HG03196 (cell line): ENCODE measurements around the gene PI16.
"Not testable (repeated sequence)": the region's sequence is repeated elsewhere in the genome, so short reads cannot be mapped to it uniquely, and the experiment has no call there.

Experiments used
- ATAC-seq: cut with Tn5 transposase; IDR thresholded peaks from one replicate; pipeline ENCODE4 v1.9.1; 2021; ENCODE audit not compliant: unreplicated experiment

Gene PI16

DNA sequence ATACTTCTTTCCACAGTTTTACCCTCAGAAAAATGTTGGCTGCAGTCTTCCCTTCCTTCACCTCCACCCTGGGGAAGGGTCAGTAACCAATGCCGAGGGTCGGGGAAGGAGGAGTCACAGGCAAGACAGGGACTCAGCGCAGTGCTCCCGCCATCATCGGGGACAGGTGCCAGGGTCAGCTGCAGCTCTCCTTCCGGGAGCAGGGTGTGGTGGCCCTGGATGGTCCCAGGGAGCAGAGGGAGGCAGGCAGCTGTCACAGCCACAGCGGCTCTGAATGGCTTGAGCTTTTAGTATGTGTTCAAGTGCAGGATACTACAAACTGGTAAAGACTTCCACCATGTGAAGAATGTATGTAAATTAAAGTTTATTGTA is 26.0 kb upstream of the PI16 start:
- no peak for ATAC-seq

DNA sequence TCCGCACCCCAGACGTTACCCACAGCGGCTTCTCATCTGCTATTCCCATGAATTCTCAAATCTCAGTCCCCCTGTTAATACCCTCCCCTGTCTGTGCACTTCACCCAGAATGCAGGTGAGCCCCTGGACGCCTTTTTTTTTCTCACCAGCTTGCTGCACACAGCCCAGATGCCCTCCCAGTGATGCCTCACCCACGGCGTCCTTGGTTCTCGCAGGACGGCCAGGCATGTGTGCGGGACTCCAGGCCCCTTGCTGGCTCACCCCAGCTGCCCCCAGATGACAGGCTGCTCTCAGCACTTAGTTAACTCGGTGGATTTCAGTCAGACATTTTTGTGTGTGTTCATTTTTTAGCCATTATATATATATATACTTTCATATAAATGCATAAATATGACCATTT is 25.4 kb upstream of the PI16 start:
- no peak for ATAC-seq

DNA sequence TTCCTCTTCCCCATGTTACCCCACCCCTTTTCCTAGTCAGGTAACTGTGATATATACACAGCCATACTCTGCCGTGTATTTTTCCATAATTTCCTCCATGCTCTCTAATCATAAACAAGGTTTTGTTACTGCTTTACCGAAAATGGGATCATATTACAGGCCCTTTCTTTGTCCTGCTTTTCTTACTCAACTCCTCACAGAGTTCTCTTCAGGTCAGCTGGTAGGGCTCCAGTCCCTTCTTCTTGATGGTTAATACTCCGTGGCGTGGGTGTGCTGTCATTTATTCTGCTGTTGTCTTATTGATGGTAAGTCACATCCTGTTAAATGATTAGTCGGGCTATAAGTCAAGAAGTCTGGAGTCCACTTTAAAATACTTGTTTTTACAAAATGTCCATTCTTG is 24.9 kb upstream of the PI16 start:
- no peak for ATAC-seq

DNA sequence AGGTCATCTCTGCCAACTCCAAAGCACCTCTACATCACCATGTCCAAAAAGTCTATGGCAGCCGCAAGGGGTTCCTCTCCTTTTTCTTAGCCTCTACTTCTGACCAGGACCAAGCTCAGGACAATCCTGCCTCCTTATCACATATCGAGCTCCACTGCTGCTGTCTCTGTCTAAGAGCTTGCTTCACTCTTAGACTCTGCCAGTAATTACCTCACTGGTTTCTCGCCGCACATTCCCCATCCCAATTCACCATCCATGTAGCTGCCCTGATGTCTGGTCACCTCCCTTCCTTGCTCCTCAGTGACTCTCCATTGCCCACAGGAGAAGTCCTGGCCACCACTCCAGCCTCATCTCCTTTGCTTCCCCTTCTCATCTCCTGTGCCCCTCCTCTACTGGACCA is 24.1 kb upstream of the PI16 start:
- ATAC-seq, result no peak

DNA sequence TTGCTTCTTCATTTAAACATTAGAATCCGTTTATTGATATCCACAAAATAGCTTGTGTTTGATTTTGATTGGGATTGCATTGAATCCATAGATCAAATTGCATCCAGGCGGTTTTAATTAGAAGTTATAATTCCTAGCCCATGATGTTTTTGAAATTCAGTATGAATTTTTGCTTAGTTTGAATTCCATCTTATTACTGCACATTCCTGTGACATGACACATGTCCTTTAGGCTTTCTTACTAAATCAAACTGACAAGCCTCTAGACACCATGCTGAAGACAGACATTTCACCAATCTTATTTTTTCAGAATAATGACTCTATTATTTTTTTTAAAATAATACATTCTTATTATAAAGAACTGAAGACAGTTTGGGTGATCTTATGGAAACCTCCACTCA is 21.4 kb upstream of the PI16 start:
- ATAC-seq, result no peak

DNA sequence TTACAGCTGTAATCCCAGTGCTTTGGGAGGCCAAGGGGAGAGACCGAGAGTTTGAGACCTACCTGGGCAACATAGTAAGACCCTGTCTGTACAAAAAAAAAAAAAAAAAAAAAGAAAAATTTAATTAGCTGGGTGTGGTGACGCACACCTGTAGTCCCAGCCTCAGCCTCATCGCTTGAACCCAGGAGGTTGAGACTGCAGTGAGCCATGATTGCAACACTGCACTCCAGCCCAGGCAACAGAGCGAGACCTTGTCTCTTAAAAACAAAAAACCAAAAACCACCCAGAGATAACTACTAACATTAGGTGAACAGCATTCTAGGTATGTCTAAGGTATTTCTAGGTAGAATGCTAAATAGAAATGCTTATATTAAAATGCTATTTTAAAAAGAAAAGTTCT is 21.0 kb upstream of the PI16 start:
- ATAC-seq, result no peak

DNA sequence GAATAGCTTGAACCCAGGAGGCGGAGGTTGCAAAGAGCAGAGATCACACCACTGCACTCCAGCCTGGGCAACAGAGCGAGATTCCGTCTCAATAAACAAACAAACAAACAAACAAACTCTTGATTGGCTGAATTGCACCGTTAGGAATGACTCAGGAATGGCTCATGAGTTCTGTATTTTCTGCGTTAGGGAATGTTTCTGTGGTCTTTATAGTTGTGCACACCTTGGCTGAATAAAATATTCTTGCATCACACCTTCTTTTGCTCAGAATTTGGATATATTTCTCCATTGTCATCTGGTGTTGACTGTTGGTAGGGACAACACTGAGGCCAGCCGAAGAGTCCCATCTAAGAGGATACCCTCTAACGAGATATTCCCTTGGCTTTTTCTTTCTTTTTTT is 19.6 kb upstream of the PI16 start:
- ATAC-seq, result no peak

DNA sequence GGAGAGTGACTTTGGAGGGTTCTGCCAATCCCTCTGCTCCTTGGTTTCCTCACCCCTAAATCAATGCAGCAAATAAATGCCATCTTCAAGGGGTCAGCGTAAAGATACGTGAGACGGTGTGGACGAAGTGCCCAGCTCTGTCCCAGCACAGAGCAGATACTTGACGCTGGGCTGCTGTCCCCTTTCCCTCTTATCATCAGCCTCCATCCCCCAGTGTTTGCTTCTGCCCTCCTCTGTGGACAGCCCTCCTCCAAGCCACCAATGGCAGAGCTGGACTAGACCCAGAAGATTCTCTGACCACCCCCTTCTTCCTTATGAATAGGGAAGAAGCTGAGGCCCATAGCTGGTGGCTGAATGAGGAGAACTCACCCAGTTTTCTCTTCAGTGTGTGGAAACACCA is 17.7 kb upstream of the PI16 start:
- no peak for ATAC-seq

DNA sequence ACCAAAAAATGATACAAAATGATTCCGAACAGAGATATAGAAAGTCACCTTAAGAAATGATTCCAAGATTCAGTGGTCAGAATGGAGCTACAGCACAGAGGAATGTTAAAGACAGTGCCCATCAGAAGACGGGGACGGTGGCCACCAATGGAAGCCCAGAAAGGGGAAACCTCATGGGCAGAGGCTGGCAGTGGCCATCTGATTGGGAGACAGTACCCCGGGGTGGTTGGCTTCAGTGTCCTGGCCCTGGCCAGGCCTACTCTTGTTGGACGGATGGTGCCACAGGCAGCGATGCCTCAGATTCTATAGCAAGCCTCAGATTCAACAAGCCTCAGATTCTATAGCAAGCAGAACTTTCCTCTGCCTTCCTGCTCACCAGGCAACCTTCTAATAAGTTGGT is 16.6 kb upstream of the PI16 start:
- ATAC-seq, result no peak

DNA sequence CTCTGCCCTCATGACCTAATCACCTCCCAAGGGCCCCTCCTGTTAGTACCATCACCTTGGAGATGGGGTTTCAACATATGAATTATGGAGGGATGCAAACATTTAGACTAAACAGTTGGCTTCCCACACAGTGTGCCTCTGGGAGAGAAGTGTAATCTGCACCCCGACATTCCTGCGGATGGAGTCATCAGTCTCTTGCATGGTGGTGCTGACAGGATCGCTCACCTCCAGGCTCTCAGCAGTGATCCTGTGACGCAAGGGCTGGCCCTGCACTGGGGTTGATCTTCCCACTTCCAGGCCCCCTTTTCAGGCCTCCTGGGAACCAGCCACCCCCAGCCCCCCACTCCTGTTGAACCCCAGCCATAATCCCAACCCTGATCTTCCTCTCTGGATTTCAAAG is 16.0 kb upstream of the PI16 start:
- ATAC-seq, result no peak

DNA sequence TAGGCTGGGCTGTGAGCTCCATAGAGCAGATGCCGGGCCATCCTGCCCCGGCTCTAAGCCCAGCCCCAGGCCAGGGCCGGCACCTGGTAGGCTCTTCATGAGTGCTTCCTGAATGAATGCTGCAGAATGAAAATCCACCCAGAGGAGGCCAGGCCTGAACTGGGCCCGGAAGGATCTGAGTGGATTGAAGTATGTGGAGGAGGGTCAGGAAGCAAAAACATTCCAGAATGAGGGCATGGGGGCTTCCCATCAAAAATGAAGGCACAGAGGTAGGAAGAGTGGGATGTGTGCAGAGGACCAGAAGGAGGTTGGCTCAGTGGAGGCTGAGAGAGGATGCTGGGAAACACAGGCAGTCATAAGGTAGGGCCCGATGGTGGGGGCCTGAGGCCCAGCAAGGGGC is 15.5 kb upstream of the PI16 start:
- ATAC-seq, result not testable (repeated sequence)

DNA sequence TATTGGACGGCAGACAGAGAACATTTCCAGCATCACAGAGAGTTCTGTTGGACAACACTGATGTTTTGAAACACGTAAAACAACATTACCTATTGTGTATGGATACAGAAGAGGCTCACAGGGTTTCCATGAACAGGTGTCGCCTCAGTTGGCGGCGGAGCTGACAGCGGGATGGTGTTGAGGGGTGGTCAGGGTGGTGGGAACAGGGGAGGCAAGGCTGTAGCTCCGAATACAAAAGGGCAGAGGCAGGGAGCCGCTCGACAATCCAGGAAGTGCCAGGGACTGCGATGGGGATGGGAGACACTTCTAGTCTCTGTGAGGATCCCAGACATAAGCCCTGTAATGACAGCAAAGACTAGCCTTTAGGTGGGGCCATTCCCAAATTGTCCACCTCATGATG is 14.5 kb upstream of the PI16 start:
- ATAC-seq, result no peak

DNA sequence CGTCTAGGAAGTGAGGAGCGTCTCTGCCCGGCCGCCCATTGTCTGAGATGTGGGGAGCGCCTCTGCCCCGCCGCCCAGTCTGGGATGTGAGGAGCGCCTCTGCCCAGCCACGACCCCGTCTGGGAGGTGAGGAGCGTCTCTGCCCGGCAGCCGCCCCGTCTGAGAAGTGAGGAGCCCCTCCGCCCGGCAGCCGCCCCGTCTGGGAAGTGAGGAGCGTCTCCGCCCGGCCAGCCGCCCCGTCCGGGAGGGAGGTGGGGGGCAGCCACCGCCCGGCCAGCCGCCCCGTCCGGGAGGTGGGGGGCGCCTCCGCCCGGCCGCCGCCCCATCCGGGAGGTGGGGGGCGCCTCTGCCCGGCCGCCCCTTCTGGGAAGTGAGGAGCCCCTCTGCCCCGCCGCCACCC is 13.0 kb upstream of the PI16 start:
- not testable (repeated sequence) for ATAC-seq

DNA sequence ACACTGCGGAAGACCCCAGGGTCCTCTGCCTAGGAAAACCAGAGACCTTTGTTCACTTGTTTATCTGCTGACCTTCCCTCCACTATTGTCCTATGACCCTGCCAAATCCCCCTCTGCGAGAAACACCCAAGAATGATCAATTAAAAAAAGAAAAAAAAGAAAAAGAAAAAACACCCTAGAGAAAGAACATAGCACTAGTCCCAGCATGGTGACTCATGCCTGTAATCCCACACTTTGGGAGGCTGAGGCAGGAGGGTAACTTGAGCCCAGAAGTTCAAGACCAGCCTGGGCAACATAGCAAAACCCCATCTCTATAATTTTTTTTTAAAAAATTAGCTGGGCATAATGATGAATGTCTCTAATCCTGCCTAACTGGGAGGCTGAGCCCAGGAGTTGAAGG is 12.2 kb upstream of the PI16 start:
- not testable (repeated sequence) for ATAC-seq

DNA sequence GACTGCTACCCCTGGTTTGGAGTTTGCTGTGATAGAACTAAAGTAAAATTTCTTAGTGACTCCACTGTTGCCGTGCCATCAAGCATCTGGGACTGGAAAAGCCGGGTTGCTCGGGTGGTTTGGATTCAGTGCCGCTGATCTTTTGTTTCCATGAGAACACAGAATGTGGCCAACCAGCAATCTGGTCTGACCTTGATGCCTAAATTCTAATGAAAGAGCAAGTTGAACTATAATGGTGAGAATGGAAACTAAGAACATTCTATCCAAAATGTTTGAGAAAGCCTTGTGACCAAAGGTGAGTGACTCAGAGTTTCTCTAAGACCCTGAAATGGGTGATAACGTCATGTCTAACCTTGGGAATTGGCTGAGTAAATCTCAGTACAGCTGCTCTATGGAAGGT is 9.9 kb upstream of the PI16 start:
- ATAC-seq, result no peak

DNA sequence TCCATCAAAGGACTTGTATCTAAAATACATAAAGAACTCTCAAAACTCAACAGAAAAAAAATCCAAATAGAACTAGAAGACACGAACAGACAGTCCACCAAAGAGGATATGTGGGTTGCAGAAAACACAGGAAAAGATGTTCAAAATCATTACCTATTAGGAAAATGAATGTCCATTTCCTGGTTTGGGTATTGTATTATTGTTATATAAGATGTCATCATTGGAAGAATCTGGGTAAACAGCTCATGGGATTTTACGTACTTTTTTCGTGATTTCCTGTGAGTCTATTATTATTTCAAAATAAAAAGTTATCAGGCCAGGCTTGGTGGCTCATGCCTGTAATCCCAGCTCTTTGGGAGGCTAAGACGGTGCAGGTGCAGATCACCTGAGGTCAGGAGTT is 9.2 kb upstream of the PI16 start:
- no peak for ATAC-seq

DNA sequence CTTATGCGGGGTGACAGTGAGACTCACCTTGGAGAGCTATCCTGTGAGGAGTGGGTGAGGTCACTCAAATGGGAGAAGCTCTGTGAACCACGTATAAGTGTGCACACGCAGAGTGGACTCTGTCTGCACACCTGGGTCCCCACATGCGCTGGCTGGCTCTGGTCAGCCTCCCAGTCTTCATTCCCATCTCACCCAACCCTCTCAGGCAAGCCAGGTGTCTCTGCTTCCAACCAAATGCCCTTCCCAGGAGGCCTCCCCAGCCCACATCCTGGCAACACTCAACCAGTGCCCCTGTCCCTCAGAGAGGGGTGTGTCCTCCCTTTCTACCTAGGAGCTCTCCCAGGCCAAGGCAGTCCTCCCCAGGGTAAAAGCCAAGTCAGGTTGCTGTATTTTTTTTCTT is 8.0 kb upstream of the PI16 start:
- ATAC-seq, result no peak

DNA sequence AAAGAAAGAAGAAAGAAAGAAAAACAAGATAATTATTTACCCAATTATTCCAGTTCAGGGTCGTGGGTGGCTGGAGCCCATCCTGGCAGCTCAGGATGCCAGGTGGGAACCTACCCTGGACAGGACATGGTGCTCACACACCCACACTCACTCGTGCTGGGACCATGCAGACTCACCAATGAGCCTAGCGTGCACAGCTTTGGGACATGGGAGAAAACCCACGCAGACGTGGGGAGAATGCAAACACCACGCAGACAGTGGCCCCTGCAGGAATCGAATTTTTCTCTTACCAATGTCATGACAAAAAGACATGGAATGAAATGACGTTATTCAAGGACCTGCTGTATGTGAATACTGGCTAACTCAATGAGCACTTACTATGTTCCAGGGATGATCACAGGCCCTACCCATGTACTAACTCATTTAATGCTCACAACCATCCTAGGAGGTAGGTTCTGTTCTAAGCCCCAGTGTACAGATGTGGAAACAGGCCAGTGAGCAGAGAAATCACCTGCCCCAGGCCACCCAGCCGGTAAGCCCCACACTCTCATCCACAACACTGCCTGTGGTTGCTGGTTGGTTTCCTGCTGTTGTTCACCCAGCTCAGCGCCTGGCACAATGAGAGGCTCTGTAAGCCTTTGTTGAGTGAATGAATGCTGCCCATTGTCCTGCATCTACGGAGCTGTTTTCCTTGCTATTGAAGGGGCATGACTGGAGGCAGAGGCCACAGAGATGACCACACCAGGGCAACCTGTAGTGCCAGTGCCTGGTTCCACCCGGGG is 6.8 kb upstream of the PI16 start:
- no peak for ATAC-seq

DNA sequence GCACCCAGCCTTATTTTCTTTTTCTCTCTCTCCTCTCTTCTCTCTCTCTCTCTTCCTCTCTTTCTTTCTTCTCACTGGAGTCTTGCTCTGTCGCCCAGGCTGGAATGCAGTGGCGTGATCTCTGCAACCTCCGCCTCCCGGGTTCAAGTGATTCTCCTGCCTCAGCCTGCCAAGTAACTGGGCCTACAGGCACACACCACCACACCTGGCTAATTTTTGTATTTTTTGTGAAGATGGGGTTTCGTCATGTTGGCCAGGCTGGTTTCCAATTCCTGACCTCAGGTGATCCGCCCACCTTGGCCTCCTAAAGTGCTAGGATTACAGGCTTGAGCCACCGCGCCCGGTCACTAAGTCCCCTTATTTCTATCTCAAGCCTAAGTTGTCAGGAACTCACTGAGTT is 5.5 kb upstream of the PI16 start:
- not testable (repeated sequence) for ATAC-seq

DNA sequence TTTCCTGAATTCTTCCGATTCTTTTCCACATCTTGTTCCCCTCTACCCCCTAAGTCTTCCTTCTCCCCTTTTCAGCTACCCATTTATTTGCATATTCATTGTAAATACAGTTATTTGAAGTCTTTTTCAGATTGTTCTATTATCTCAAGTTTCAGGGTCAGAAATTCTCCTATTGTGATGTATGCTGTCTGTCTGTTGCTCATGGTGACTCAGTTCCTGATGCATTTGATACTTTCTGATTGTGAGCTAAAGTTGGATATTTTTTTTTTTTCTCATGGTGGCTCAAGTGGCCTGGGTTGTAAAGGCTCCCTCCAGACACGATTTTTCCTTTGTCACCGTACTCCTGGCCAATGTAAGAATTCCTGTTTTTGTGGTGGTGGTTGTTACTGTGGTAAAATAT is 4.9 kb upstream of the PI16 start:
- no peak for ATAC-seq

DNA sequence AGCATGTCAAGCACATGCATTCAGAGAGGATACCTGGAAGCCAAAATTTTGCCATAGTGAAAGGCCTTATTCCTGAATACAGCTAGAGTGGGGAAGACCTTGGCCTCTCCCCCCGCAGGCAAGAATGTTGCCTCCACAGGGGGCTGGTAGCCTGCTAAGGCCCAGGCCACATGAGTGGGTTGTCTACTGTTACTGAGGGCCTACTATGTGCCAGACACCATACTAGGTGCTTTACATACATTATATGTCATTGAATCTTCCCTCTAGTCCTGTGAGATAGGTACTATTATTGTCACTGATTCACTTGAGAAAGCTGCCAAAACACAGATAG is 642 bp upstream of the PI16 start:
- ATAC-seq, result no peak

DNA sequence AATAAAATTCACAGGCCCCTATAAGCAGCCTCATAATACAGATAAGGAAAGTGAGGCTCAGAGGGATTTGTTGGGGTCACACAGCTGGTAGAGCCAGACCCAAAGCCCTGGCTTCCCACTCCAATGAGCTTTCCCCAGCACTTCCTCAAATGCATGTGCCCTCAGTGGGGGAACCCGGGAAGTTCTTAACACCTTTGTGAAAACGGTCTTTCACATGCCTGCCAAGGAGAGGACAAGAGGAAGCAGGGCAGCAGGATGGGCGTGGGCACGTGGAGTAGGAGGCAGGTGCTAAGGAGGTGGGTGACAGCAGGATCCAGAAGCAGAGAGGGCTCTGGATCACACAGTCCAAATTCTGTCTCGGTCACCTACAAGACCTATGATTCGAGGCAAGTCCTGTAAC is 598 bp downstream of the PI16 start:
- ATAC-seq, result no peak

DNA sequence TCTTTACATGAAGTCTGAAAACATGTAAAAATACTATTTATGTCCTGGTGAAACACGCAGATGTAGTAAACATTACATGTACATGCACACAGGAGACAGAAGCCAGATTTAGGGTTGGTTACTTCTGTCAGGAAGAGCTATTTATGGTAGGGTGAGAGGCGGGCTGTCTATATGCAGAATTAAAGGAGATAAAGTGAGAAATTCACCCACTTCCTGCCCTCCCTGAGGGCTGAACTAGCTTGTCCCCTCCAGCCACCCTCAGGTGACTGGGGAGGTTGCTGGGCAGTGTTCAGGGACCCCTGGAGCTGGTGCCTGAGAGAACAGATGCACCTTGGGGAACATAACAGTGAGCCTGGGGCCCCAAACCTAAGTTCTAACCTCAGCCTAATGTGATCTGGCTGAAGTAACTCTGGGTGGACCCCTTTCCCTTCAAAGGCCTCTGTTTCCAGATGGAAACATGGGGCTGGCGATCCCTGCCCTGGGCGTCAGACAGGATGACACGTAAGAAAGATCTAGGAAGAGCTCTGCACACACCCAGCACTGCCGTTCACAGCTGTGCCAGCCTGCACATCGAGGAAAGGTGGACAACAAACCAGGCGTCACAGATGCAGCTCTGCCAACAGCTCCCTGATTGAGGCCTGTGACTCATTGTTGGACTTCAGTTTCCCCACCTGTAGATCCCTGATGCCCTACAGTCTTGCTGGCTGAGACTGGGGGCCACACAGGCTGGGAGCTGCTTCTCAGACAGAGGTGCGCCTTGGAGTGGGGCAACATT is 1.3 kb downstream of the PI16 start:
- ATAC-seq, result no peak
